H9 (cell line): ENCODE results near the gene BRI3BP. TPM values are rescaled to one million over a fixed set of nuclear protein-coding genes. Genes with fewer than 3 reads are reported as not detected.
A peak's percentile ranks its signal among the peaks of the same experiment; 100 is the strongest.

ENCODE experiments used
- DNase-seq: peaks from one replicate; pipeline ENCODE4 v3.0.0-alpha.2; 2017
- H2AFZ ChIP-seq: one replicate; pipeline ENCODE4 v1.6.1; 2013; ENCODE audit warnings: mild to moderate bottlenecking, low read length, control low read depth, moderate library complexity
- H2AK5ac ChIP-seq: 2 replicates; pipeline ENCODE4 v1.6.1; 2013; ENCODE audit warnings: low read length, control low read depth, mixed read lengths; ENCODE audit not compliant: insufficient read length
- H2BK120ac ChIP-seq: one replicate; pipeline ENCODE4 v1.6.1; 2013; ENCODE audit warnings: low read depth, mild to moderate bottlenecking, low read length, control low read depth, inconsistent platforms; ENCODE audit not compliant: poor library complexity, severe bottlenecking
- H2BK12ac ChIP-seq: 2 replicates; pipeline ENCODE4 v1.6.1; 2013; ENCODE audit warnings: low read length, control low read depth, mixed read lengths, low read depth; ENCODE audit not compliant: insufficient read length
- H2BK15ac ChIP-seq: 2 replicates; pipeline ENCODE4 v1.6.1; 2013; ENCODE audit warnings: low read depth, low read length, control low read depth
- H2BK20ac ChIP-seq: one replicate; pipeline ENCODE4 v1.6.1; 2013; ENCODE audit warnings: low read depth, mild to moderate bottlenecking, low read length, control low read depth, inconsistent platforms; ENCODE audit not compliant: poor library complexity, severe bottlenecking
- H2BK5ac ChIP-seq: 2 replicates; pipeline ENCODE4 v1.6.1; 2013; ENCODE audit warnings: low read length, control low read depth, mixed read lengths; ENCODE audit not compliant: insufficient read length
- H3K14ac ChIP-seq: 2 replicates; pipeline ENCODE4 v1.6.1; 2013; ENCODE audit warnings: low read length, control low read depth; ENCODE audit not compliant: insufficient read depth
- H3K18ac ChIP-seq: 2 replicates; pipeline ENCODE4 v1.6.1; 2013; ENCODE audit warnings: low read depth, mild to moderate bottlenecking, mixed read lengths, low read length, control low read depth; ENCODE audit not compliant: insufficient read length
- H3K23ac ChIP-seq: 2 replicates; pipeline ENCODE4 v1.6.1; 2013; ENCODE audit warnings: low read length, control low read depth, mixed read lengths, low read depth; ENCODE audit not compliant: insufficient read length
- H3K23me2 ChIP-seq: 2 replicates; pipeline ENCODE4 v1.6.1; 2013; ENCODE audit warnings: low read depth, mild to moderate bottlenecking, mixed read lengths, low read length, control low read depth; ENCODE audit not compliant: insufficient read length, poor library complexity, severe bottlenecking
- H3K27ac ChIP-seq: 2 replicates; pipeline ENCODE4 v1.5.1; 2013; ENCODE audit warnings: low read length, control low read depth, mixed read lengths, low read depth; ENCODE audit not compliant: insufficient read length
- H3K27me3 ChIP-seq: 2 replicates; pipeline ENCODE4 v1.6.1; 2013; ENCODE audit warnings: low read length, control low read depth, inconsistent platforms; ENCODE audit not compliant: insufficient read depth
- H3K4ac ChIP-seq: 2 replicates; pipeline ENCODE4 v1.6.1; 2013; ENCODE audit warnings: low read depth, mild to moderate bottlenecking, control low read depth, inconsistent platforms, low read length, moderate library complexity
- H3K4me1 ChIP-seq: 2 replicates; pipeline ENCODE4 v1.6.1; 2013; ENCODE audit warnings: low read length, control low read depth, inconsistent platforms; ENCODE audit not compliant: insufficient read depth
- H3K4me2 ChIP-seq: 2 replicates; pipeline ENCODE4 v1.6.1; 2013; ENCODE audit warnings: low read length, control low read depth, mixed read lengths; ENCODE audit not compliant: insufficient read length, insufficient read depth
- H3K56ac ChIP-seq: 2 replicates; pipeline ENCODE4 v1.6.1; 2013; ENCODE audit warnings: low read depth, mild to moderate bottlenecking, mixed read lengths, low read length, control low read depth; ENCODE audit not compliant: insufficient read length
- H3K79me1 ChIP-seq: 2 replicates; pipeline ENCODE4 v1.6.1; 2013; ENCODE audit warnings: low read depth, mild to moderate bottlenecking, moderate library complexity, low read length, control low read depth, inconsistent platforms; ENCODE audit not compliant: insufficient read depth, poor library complexity, severe bottlenecking
- H3K79me2 ChIP-seq: 2 replicates; pipeline ENCODE4 v1.6.1; 2013; ENCODE audit warnings: low read length, control low read depth, inconsistent platforms; ENCODE audit not compliant: insufficient read depth
- H3K9ac ChIP-seq: 2 replicates; pipeline ENCODE4 v1.6.1; 2013; ENCODE audit warnings: low read length, control low read depth, mixed read lengths; ENCODE audit not compliant: insufficient read length; ENCODE audit errors: extremely low read depth
- H3K9me3 ChIP-seq: one replicate; pipeline ENCODE4 v1.6.1; 2013; ENCODE audit warnings: low read depth, low read length, inconsistent platforms; ENCODE audit not compliant: control insufficient read depth
- H3T11ph ChIP-seq: one replicate; pipeline ENCODE4 v1.6.1; 2013; ENCODE audit warnings: mild to moderate bottlenecking, low read length, control low read depth, inconsistent platforms
- H4K20me1 ChIP-seq: one replicate; pipeline ENCODE4 v1.6.1; 2013; ENCODE audit not compliant: control insufficient read depth, insufficient read length, insufficient read depth
- H4K5ac ChIP-seq: 2 replicates; pipeline ENCODE4 v1.6.1; 2013; ENCODE audit warnings: low read depth, mild to moderate bottlenecking, mixed read lengths, low read length, control low read depth; ENCODE audit not compliant: insufficient read length
- H4K8ac ChIP-seq: replicated peaks from 2 replicates; pipeline ENCODE4 v1.6.1; 2013; ENCODE audit warnings: low read length, control low read depth, mixed read lengths, low read depth; ENCODE audit not compliant: insufficient read length
- H4K91ac ChIP-seq: 2 replicates; pipeline ENCODE4 v1.6.1; 2013; ENCODE audit warnings: low read depth, mild to moderate bottlenecking, moderate library complexity, mixed read lengths, low read length, control low read depth; ENCODE audit not compliant: insufficient read length
- H3K27ac Mint-ChIP-seq, 3 experiments: 2 replicates in 2 of 3; 3 replicates in 1 of 3; pipeline ENCODE4 v1.8.0; 2020 to 2021; ENCODE audit warnings: mixed read lengths in 3 of 3, mild to moderate bottlenecking in 1 of 3, moderate library complexity in 1 of 3
- H3K27me3 Mint-ChIP-seq: 2 replicates; pipeline ENCODE4 v1.8.0; 2021; ENCODE audit warnings: low read depth, mild to moderate bottlenecking, moderate library complexity, mixed read lengths
- H3K36me3 Mint-ChIP-seq, 3 experiments: 2 replicates in 2 of 3; 3 replicates in 1 of 3; pipeline ENCODE4 v1.8.0; 2020 to 2021; ENCODE audit warnings: low read depth in 3 of 3, mixed read lengths in 3 of 3; ENCODE audit not compliant: insufficient read depth in 1 of 3
- H3K4me1 Mint-ChIP-seq, 2 experiments: 2 replicates each; pipeline ENCODE4 v1.8.0; 2020; ENCODE audit warnings: mixed read lengths in 2 of 2
- H3K4me3 Mint-ChIP-seq, 2 experiments: 2 replicates in 1 of 2; 3 replicates in 1 of 2; pipeline ENCODE4 v1.8.0; 2020 to 2021; ENCODE audit warnings: mild to moderate bottlenecking in 2 of 2, mixed read lengths in 2 of 2, moderate library complexity in 1 of 2
- H3K9me3 Mint-ChIP-seq, 2 experiments: 2 replicates in 1 of 2; 3 replicates in 1 of 2; pipeline ENCODE4 v1.8.0; 2020; ENCODE audit warnings: mild to moderate bottlenecking in 2 of 2, mixed read lengths in 2 of 2, moderate library complexity in 1 of 2
- CTCF ChIP-seq: fragments of 200-600 bp; sonication (generic); conservative IDR thresholded peaks from 3 replicates; pipeline ENCODE4 v1.8.0; 2021; ENCODE audit warnings: antibody characterized with exemption, mild to moderate bottlenecking
- WGBS: extraction: QIAGEN DNeasy Blood & Tissue Kit; methylation state at CpG from one replicate; pipeline ENCODE4 v1.1.7; 2013; ENCODE audit warnings: missing lambda C conversion rate, low lambda C conversion rate, mixed read lengths; ENCODE audit not compliant: insufficient read length; ENCODE audit errors: extremely low coverage; 5-methylcytosine and 5-hydroxymethylcytosine counted together
- total RNA-seq: library from RNA; stranded (reverse); gene quantifications from 2 replicates; pipeline ENCODE4 v1.2.1, GENCODE V29; 2021

Gene BRI3BP
- total RNA-seq, 1 experiment from 2014 or later = 10.5 TPM

- H2BK12ac ChIP-seq = no peak overlapping the region
- no peak overlapping the region for H2AK5ac ChIP-seq
- Mint-ChIP-seq H3K4me1 (peaks cover 14 to 23% of the 10 kb centered on the region in 2 experiments), H3K27ac (peak overlapping the region in 2 of 3 experiments; percentile 76 to 92; a peak in 4 of 7 replicates), H3K4me3 (peak overlapping the region; percentile 87 to 96), H3K9me3 (peaks cover 0 to 3% of the 10 kb centered on the region in 2 experiments; a peak in 3 of 5 replicates), H3K27me3 (peaks cover 7% of the 10 kb centered on the region; the same call in 1 of the 2 replicates), H3K36me3 (peaks cover 0 to 10% (median 2%) of the 10 kb centered on the region in 3 experiments; a peak in 2 of 7 replicates)
- no peaks in the 10 kb centered on the region for H3K9me3 ChIP-seq
- no peak overlapping the region for H3K27ac ChIP-seq
- peak overlapping the region; percentile 66 for H3K9ac ChIP-seq
- H3K27me3 ChIP-seq = no peaks in the 10 kb centered on the region
- H3T11ph ChIP-seq = no peak overlapping the region
- no peak overlapping the region for H2BK20ac ChIP-seq
- no peak overlapping the region for H3K4ac ChIP-seq
- H4K5ac ChIP-seq = no peak overlapping the region
- no peak overlapping the region for H4K8ac ChIP-seq
- H2BK15ac ChIP-seq = no peak overlapping the region
- H2BK5ac ChIP-seq = no peak overlapping the region
- peak overlapping the region; percentile 80 for H3K4me2 ChIP-seq
- WGBS = no CpG with 5 or more reads among the region's 15 CpGs
- no peak overlapping the region for H2AFZ ChIP-seq
- H2BK120ac ChIP-seq = no peak overlapping the region
- no peaks in the 10 kb centered on the region for H3K79me1 ChIP-seq
- H4K91ac ChIP-seq = no peak overlapping the region
- no peak overlapping the region for H3K18ac ChIP-seq
- no peak overlapping the region for H3K56ac ChIP-seq
- H3K14ac ChIP-seq = peak overlapping the region; percentile 61
- no peak for TF ChIP-seq CTCF
- H3K23ac ChIP-seq = no peak overlapping the region
- H4K20me1 ChIP-seq = no peaks in the 10 kb centered on the region
- peaks cover 15% of the 10 kb centered on the region for H3K23me2 ChIP-seq
- peaks cover 18% of the 10 kb centered on the region; the same call in 1 of the 2 replicates for H3K79me2 ChIP-seq
- no peak for DNase-seq
- H3K4me1 ChIP-seq = no peaks in the 10 kb centered on the region; the same call in 1 of the 2 replicates
These were observed 1.1 kb downstream of the BRI3BP start for GRCh38 chr12:124994437-124994975.
